Measurements from ENCODE around the gene POGLUT2.

- TF ChIP-seq CTCF (conservative IDR thresholded peaks at IDR 0.05), result no peak
- TF ChIP-seq EZH2 (IDR thresholded peaks at IDR 0.05; ENCODE audit: low read depth), result no peak
Measured at GRCh38 chr13:102838982-102839381, 40.2 kb upstream of the POGLUT2 start.

Measured in PC-9 (cell line).